Activated naive CD8-positive, alpha-beta T cell treated with anti-CD3 and anti-CD28 coated beads, Interleukin-2, amount 10 ng/mL, durations not matched to agents 7 days and 5 days (primary cell): ENCODE data around the gene IDH3G. TPM values are rescaled to one million over a fixed set of nuclear protein-coding genes. Genes with fewer than 3 reads are reported as not detected.
A peak's percentile ranks its signal among the peaks of the same experiment; 100 is the strongest.

Experiments used
- ATAC-seq: fragments of 150-1000 bp; cut with Tn5 transposase; one replicate; pipeline ENCODE4 v1.10.0; 2021; ENCODE audit warnings: low read depth, moderate library complexity
- POLR2A ChIA-PET: fragments of 350-600 bp; sonication (Branson Sonifier 250); formaldehyde crosslinking; loops from one replicate; lab custom pipeline; 2021; ENCODE audit warnings: antibody characterized with exemption; lab: Charles Lee
- DNase-seq: peaks from one replicate; pipeline ENCODE4 v3.0.0; 2021
- H3K27ac Mint-ChIP-seq: one replicate; pipeline ENCODE4 v1.8.0; 2022; ENCODE audit warnings: mild to moderate bottlenecking, mixed read lengths
- H3K27me3 Mint-ChIP-seq: one replicate; pipeline ENCODE4 v1.8.0; 2022; ENCODE audit warnings: mild to moderate bottlenecking, moderate library complexity, mixed read lengths
- H3K36me3 Mint-ChIP-seq: one replicate; pipeline ENCODE4 v1.8.0; 2021; ENCODE audit warnings: mild to moderate bottlenecking, mixed read lengths
- H3K4me1 Mint-ChIP-seq: one replicate; pipeline ENCODE4 v1.8.0; 2021; ENCODE audit warnings: mixed read lengths
- H3K4me3 Mint-ChIP-seq: one replicate; pipeline ENCODE4 v1.8.0; 2022; ENCODE audit warnings: mild to moderate bottlenecking, moderate library complexity, mixed read lengths
- H3K9me3 Mint-ChIP-seq: one replicate; pipeline ENCODE4 v1.8.0; 2021; ENCODE audit warnings: mixed read lengths
- total RNA-seq, 2 experiments: library from RNA; stranded (reverse); gene quantifications; one replicate each; pipeline ENCODE4 v1.2.3, GENCODE V29; 2021

Gene IDH3G
- total RNA-seq = 10 to 100 TPM; 66.3 to 67.1 TPM

DNA sequence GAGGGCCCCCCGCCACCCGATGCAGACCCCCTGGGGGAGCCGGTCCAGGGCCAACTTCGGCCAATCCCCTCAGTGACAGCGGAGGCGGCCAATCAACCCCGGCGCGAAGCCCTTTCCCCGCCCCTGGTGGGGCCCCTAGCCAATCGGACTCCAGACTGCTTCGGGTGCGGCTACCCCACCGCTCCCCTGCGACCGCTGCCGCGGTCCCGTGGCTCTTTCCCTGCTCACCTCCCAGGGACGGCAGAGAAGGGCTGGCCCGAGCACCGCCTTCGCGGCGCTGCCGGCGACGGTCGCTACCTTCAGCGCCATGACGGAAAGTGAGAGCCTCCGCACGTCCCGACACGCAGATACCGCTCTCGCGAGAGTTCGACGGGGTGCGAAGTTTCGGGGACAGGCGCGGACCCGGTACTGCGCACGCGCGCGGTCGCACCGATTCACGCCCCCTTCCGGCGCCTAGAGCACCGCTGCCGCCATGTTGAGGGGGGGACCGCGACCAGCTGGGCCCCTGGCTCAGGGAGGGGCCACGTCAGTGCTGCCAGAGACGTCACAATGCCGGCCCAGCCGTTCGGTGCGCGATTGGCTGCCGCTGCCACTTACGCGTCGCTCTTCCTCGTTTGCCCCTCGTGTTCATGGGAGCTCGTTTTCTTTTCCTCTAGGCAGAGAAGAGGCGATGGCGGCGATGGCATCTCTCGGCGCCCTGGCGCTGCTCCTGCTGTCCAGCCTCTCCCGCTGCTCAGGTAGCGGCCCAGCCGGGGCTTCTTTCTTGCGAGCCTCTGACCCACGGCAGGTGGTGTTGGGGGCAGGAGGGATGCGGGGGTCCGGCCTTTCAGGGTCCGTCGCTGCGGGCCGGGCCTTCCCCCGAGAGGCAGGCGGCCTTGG, at the start of gene IDH3G, which contains the start of gene SSR4:
TSS of gene IDH3G (minus strand) at position 358 of the 879 bp plus-strand sequence. CDS start at position 309, 49 bp downstream.
TSS of gene SSR4 (plus strand) at position 651 of the 879 bp plus-strand sequence. CDS start at position 671, 20 bp downstream.
- peaks cover 12% of the 10 kb centered on the region for H3K4me1 Mint-ChIP-seq
- H3K27ac Mint-ChIP-seq = peak within 1 kb of the TSS; percentile 94
- ATAC-seq (peak; percentile 93), DNase-seq (peak; percentile 94)
- peaks cover 10% of the 10 kb centered on the region for H3K36me3 Mint-ChIP-seq
- POLR2A ChIA-PET = interaction anchor here (0.6 to 1.5 kb wide), 3 partner anchors 35 to 131 kb away, joined by 3 to 12 read pairs (median 3); partner anchors contain the start of gene ARHGAP4
- peak within 1 kb of the TSS; percentile 95 for H3K4me3 Mint-ChIP-seq
- H3K27me3 Mint-ChIP-seq = no peaks in the 10 kb centered on the region
- H3K9me3 Mint-ChIP-seq = no peaks in the 10 kb centered on the region

DNA sequence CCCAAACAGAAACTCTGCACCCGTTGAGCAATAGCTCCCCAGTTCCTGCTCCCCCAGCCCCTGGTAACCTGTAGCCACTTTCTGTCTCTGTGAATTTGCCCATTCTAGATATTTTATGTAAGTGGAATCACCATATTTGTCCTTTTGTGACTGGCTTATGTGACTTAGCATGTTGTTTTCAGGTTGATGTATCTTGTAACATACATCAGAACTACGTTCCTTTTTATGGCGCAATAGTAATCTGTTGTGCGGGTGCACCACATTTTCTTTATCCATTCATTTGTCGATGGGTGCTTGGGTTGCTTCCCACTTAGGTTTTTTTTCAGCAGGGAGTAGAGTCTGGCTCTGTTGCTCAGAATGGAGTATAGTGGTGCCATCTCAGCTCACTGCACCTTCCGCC, 42.7 kb upstream of the IDH3G start:
- ATAC-seq = no peak
- H3K9me3 Mint-ChIP-seq = no peaks in the 10 kb centered on the region
- POLR2A ChIA-PET = no interaction called here
- no peak overlapping the region for H3K4me3 Mint-ChIP-seq
- DNase-seq = no peak
- H3K27me3 Mint-ChIP-seq = peaks cover 24% of the 10 kb centered on the region
- no peak overlapping the region for H3K27ac Mint-ChIP-seq
- no peaks in the 10 kb centered on the region for H3K4me1 Mint-ChIP-seq
- no peaks in the 10 kb centered on the region for H3K36me3 Mint-ChIP-seq

GRCh38 chrX:153832728-153833127, 38.6 kb upstream of the IDH3G start:
- H3K4me1 Mint-ChIP-seq = peaks cover under 1% of the 10 kb centered on the region
- ATAC-seq (no peak), DNase-seq (no peak)
- H3K27ac Mint-ChIP-seq = no peak overlapping the region
- H3K27me3 Mint-ChIP-seq = peaks cover 31% of the 10 kb centered on the region
- H3K4me3 Mint-ChIP-seq = no peak overlapping the region
- POLR2A ChIA-PET = no interaction called here
- no peaks in the 10 kb centered on the region for H3K36me3 Mint-ChIP-seq
- H3K9me3 Mint-ChIP-seq = no peaks in the 10 kb centered on the region

- H3K9me3 Mint-ChIP-seq = no peaks in the 10 kb centered on the region
- ATAC-seq (no peak), DNase-seq (no peak)
- H3K4me3 Mint-ChIP-seq = no peak overlapping the region
- peaks cover 5% of the 10 kb centered on the region for H3K4me1 Mint-ChIP-seq
- POLR2A ChIA-PET = no interaction called here
- peaks cover 41% of the 10 kb centered on the region for H3K27me3 Mint-ChIP-seq
- no peak overlapping the region for H3K27ac Mint-ChIP-seq
- no peaks in the 10 kb centered on the region for H3K36me3 Mint-ChIP-seq
These were observed 37.4 kb upstream of the IDH3G start for GRCh38 chrX:153831429-153832150.

- H3K27me3 Mint-ChIP-seq = peaks cover 41% of the 10 kb centered on the region
- H3K4me1 Mint-ChIP-seq = peaks cover 5% of the 10 kb centered on the region
- POLR2A ChIA-PET = no interaction called here
- no peak overlapping the region for H3K4me3 Mint-ChIP-seq
- H3K9me3 Mint-ChIP-seq = no peaks in the 10 kb centered on the region
- ATAC-seq = no peak
- no peak overlapping the region for H3K27ac Mint-ChIP-seq
- no peak for DNase-seq
- no peaks in the 10 kb centered on the region for H3K36me3 Mint-ChIP-seq
These were observed 36.7 kb upstream of the IDH3G start for GRCh38 chrX:153830640-153831428.

GRCh38 chrX:153829799-153830639, 35.8 kb upstream of the IDH3G start, which contains the start of gene PDZD4:
PDZD4 (minus strand) TSS chrX:153830544; CDS start chrX:153830298, 246 bp downstream.
- POLR2A ChIA-PET = no interaction called here
- Mint-ChIP-seq H3K9me3 (no peaks in the 10 kb centered on the region), H3K36me3 (no peaks in the 10 kb centered on the region), H3K27ac (no peak within 1 kb of the TSS), H3K4me3 (no peak within 1 kb of the TSS), H3K27me3 (peaks cover 41% of the 10 kb centered on the region), H3K4me1 (peaks cover 5% of the 10 kb centered on the region)
- ATAC-seq (no peak), DNase-seq (no peak)

- no peaks in the 10 kb centered on the region for H3K9me3 Mint-ChIP-seq
- DNase-seq = no peak
- no peak overlapping the region for H3K27ac Mint-ChIP-seq
- H3K27me3 Mint-ChIP-seq = peaks cover 41% of the 10 kb centered on the region
- no peak for ATAC-seq
- no peaks in the 10 kb centered on the region for H3K36me3 Mint-ChIP-seq
- peaks cover 5% of the 10 kb centered on the region for H3K4me1 Mint-ChIP-seq
- POLR2A ChIA-PET = no interaction called here
- no peak overlapping the region for H3K4me3 Mint-ChIP-seq
These were observed 35.3 kb upstream of the IDH3G start for GRCh38 chrX:153829549-153829798.

DNA sequence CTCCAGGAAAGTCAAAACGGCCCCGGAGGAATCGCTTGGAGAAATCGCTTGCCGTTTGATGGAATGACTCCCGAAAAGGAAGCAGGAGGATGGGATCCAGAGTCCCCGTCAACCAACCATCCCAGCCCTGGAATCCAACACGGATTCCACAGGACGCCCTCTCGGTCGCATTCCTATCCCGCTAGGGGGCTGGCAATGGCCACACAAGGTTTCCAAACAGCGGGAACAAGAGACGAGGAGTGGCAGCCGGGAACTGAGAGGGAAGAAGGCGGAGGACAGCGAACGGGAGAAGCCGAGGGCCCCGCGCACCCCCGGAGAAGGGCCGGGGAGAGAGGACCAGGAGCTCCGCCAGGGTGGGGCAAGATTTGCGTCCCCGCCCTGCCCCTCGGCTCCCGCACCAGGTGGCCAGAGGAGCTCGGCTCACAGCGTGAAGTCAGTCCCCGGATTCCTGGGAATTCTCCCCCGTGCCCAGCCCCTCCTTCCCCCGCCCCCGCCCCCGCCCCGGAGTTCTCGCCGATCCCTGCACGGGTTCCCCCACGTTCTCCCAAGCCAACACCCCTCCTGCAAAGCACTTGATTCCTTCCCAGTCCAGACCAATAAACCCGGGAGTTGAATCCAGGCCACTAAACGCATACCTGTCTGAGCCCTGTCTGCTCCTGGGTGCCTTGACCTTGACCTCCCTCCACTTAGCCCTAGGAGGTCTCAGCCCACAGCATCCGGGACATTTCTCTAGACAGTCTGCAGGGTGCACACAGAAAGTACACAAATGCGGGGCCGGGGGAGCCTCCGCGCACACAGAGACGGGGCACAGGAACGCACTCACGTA, 34.8 kb upstream of the IDH3G start:
- H3K4me1 Mint-ChIP-seq = peaks cover 5% of the 10 kb centered on the region
- POLR2A ChIA-PET = no interaction called here
- DNase-seq (no peak), ATAC-seq (no peak)
- no peak overlapping the region for H3K4me3 Mint-ChIP-seq
- no peaks in the 10 kb centered on the region for H3K9me3 Mint-ChIP-seq
- H3K27me3 Mint-ChIP-seq = peaks cover 39% of the 10 kb centered on the region
- no peak overlapping the region for H3K27ac Mint-ChIP-seq
- no peaks in the 10 kb centered on the region for H3K36me3 Mint-ChIP-seq

DNA sequence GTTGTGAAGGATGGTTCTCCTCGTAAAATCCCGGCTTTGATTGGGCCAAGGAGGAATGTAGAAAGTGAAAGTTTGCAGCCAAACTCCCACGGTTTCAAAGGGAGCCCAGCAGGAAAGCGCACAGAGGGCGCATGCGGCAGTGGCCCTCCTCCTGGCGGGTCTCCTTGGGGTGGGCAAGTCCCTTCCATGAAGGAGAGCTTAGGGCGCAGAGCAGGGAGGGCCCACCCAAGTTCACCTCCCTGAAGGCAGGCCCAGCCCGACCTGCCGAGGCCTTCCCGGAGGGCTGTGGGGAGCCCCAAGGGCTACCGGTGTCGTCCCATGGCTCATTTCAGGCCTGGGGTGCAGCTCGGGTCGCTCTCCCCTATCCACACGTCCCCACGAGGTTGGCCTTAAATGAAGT, 34.1 kb upstream of the IDH3G start:
- Mint-ChIP-seq H3K27ac (no peak overlapping the region), H3K9me3 (no peaks in the 10 kb centered on the region), H3K4me3 (no peak overlapping the region), H3K4me1 (peaks cover 5% of the 10 kb centered on the region), H3K36me3 (no peaks in the 10 kb centered on the region), H3K27me3 (peaks cover 43% of the 10 kb centered on the region)
- POLR2A ChIA-PET = no interaction called here
- DNase-seq (no peak), ATAC-seq (no peak)

DNA sequence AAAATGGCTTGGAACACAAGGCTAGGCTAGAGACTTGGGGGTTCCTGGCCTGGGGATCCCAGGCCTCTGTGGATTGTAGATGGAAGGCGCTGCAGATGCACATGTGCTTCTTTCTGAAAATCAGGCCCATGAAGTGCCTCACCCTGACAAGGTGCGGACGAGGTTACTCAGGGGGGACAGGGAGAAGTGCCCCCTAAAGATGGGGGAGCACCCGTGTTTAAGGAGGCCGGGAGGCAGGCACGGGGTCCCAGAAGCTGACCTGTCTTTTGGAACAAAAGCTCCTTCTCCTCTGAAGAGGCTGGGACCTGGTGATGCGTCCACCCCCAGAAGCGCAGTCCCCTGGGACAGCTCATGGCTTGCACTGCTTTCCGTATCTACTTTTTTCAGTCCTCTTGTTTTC, 33.7 kb upstream of the IDH3G start:
- Mint-ChIP-seq H3K4me1 (peaks cover 5% of the 10 kb centered on the region), H3K27ac (no peak overlapping the region), H3K4me3 (no peak overlapping the region), H3K9me3 (no peaks in the 10 kb centered on the region), H3K27me3 (peaks cover 39% of the 10 kb centered on the region), H3K36me3 (no peaks in the 10 kb centered on the region)
- POLR2A ChIA-PET = no interaction called here
- no peak for DNase-seq
- no peak for ATAC-seq

DNA sequence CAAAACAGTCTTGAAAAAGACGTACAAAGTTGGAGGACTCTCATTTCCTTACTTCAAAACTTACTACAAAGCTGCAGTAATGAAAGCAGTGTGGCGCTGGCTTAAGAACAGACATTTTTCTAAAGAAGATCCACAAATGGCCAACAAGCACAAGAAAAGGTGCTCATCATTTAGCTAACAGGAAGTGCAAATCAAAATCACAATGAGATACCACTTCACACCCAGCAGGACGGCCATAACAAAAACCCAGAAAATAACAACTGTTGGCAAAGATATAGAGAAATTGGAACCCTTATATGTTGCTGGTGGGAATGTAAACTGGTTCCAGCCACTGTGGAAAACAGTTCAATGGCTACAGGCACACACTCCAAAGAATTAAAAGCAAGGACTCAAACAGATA, 32.8 kb upstream of the IDH3G start:
- H3K27ac Mint-ChIP-seq = no peak overlapping the region
- no peaks in the 10 kb centered on the region for H3K9me3 Mint-ChIP-seq
- H3K27me3 Mint-ChIP-seq = peaks cover 35% of the 10 kb centered on the region
- ATAC-seq = no peak
- DNase-seq = no peak
- no peaks in the 10 kb centered on the region for H3K36me3 Mint-ChIP-seq
- no peak overlapping the region for H3K4me3 Mint-ChIP-seq
- POLR2A ChIA-PET = no interaction called here
- peaks cover 12% of the 10 kb centered on the region for H3K4me1 Mint-ChIP-seq

GRCh38 chrX:153825042-153825441, 30.9 kb upstream of the IDH3G start:
- peaks cover 27% of the 10 kb centered on the region for H3K27me3 Mint-ChIP-seq
- ATAC-seq (no peak), DNase-seq (no peak)
- H3K27ac Mint-ChIP-seq = no peak overlapping the region
- no peaks in the 10 kb centered on the region for H3K36me3 Mint-ChIP-seq
- no peaks in the 10 kb centered on the region for H3K9me3 Mint-ChIP-seq
- no peak overlapping the region for H3K4me3 Mint-ChIP-seq
- H3K4me1 Mint-ChIP-seq = peaks cover 18% of the 10 kb centered on the region
- POLR2A ChIA-PET = no interaction called here
